T-helper 17 cell (primary cell): Measurements from ENCODE around the gene CCL5. TPM values are rescaled to one million over a fixed set of nuclear protein-coding genes. Genes with fewer than 3 reads are reported as not detected.

Experiments used
- ATAC-seq: fragments of 150-1000 bp; cut with Tn5 transposase; 2 replicates; pipeline ENCODE4 v1.10.0; 2021; ENCODE audit warnings: mild to moderate bottlenecking, moderate library complexity
- DNase-seq, 3 donors: peaks; one replicate each; pipeline versions ENCODE4 v3.0.0 to v3.0.0-alpha.2; 2020 to 2021
- H3K9me3 ChIP-seq: one replicate; pipeline ENCODE4 v1.7.0; 2013; ENCODE audit warnings: low read length, mild to moderate bottlenecking; ENCODE audit not compliant: control insufficient read depth, poor library complexity, severe bottlenecking
- H3K27ac Mint-ChIP-seq: one replicate; pipeline ENCODE4 v1.8.0; 2022; ENCODE audit warnings: mild to moderate bottlenecking, moderate library complexity, mixed read lengths
- H3K27me3 Mint-ChIP-seq: one replicate; pipeline ENCODE4 v1.8.0; 2022; ENCODE audit warnings: mixed read lengths
- H3K36me3 Mint-ChIP-seq: one replicate; pipeline ENCODE4 v1.8.0; 2022; ENCODE audit warnings: low read depth, mixed read lengths
- H3K4me1 Mint-ChIP-seq: one replicate; pipeline ENCODE4 v1.8.0; 2022; ENCODE audit warnings: mild to moderate bottlenecking, mixed read lengths
- H3K4me3 Mint-ChIP-seq: one replicate; pipeline ENCODE4 v1.8.0; 2022; ENCODE audit warnings: mild to moderate bottlenecking, moderate library complexity, mixed read lengths
- total RNA-seq, 4 donors: library from RNA in 2 of 4; stranded (reverse) in 2 of 4; gene quantifications; one replicate each; pipeline ENCODE4 v1.2.3 and lab custom pipeline; 2022 to 2026

CCL5 gene
- total RNA-seq, 2 donors from 2014 or later: 15.6 to 202 TPM

DNA sequence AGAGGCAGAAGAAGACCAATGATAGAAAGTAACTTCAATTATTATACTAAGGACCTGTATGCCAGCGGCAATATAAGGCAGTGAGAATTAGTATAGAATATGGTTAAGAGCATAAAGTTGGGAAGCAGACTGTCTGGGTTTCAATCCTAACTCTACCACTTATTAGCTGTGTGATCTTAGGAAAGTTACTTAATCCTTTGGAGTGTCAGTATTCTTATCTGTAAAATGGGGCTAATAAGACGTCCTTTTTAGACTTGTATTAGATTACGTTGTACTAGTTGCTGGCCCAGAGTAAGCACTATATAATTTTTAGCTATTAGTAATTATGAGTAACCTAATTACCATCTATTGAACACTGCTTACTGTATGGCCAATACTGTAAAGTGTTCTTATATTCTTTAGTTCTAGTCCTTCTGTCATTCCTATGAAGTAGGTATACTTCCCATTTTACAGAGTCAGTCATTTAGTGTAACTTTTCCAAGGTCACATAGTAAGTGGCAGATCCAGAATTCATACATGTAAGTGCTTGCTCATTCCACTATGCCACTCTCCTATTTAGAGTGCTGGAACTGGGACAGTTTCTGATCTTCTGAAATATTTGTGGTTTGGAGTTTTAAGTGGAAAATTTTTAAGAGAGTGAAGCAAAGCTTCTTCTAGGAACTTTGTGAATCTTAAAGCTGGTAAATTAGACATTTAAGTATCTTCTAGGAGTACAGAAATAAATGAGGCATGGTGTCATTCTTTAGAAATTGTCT, 33.9 kb downstream of the CCL5 start:
- ATAC-seq: no peak
- peaks cover 29% of the 10 kb centered on the region for H3K36me3 Mint-ChIP-seq
- DNase-seq: no peak
- no peak overlapping the region for H3K27ac Mint-ChIP-seq
- no peaks in the 10 kb centered on the region for H3K9me3 ChIP-seq
- no peaks in the 10 kb centered on the region for H3K27me3 Mint-ChIP-seq
- no peak overlapping the region for H3K4me3 Mint-ChIP-seq
- H3K4me1 Mint-ChIP-seq: peaks cover 22% of the 10 kb centered on the region

DNA sequence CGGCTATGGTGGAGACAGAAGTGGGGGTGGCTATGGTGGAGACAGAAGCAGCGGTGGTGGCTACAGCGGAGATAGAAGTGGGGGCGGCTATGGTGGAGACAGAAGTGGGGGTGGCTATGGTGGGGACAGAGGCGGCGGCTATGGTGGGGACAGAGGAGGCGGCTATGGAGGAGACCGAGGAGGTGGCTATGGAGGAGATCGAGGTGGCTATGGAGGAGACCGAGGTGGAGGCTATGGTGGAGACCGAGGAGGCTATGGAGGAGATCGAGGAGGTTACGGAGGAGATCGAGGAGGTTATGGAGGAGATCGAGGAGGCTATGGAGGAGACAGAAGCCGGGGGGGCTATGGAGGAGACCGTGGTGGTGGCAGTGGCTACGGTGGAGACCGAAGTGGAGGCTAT, 35.6 kb downstream of the CCL5 start:
- DNase-seq: no peak
- Mint-ChIP-seq H3K4me1 (peaks cover 16% of the 10 kb centered on the region), H3K27ac (no peak overlapping the region), H3K27me3 (no peaks in the 10 kb centered on the region), H3K4me3 (no peak overlapping the region), H3K36me3 (peaks cover 21% of the 10 kb centered on the region)
- no peaks in the 10 kb centered on the region for H3K9me3 ChIP-seq
- ATAC-seq: no peak

DNA sequence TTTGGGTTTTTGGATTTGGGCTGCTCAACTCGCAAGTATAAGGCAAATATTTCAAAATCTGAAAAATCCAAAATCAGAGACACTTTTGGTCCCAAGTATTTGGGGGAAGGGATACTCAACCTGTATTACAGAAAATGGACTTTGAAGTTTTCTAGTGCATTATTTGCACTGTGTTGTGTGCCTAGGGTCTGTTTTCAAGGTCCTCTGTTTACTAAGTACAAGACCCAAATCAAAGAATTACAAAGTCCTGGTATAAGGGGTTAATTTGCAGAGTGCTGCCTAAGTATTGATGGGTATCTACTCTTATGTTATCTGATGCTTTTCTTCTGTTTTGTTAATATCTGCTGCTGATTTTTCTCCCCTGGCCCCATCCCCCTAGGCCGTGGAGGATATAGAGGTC, 36.5 kb downstream of the CCL5 start:
- Mint-ChIP-seq H3K4me3 (no peak overlapping the region), H3K27ac (no peak overlapping the region), H3K36me3 (peaks cover 21% of the 10 kb centered on the region), H3K27me3 (no peaks in the 10 kb centered on the region), H3K4me1 (peaks cover 15% of the 10 kb centered on the region)
- ATAC-seq: no peak
- DNase-seq: no peak
- no peaks in the 10 kb centered on the region for H3K9me3 ChIP-seq

DNA sequence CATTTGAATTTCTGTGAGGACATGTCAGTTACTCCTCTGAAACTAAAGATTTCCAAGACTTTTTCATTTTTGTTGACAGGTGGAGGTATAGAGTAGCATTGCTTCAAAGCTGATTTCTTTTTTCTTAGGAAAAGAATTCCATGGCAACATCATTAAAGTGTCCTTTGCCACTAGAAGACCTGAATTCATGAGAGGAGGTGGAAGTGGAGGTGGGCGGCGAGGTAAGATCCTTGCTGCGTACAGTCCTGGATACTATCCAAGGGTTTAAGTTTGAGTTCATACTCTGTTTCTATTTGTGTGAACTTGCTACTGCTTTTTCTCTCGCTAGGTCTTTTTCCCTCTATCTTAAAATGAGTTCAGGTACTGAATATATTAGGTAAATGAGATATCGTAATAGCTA, 37.9 kb downstream of the CCL5 start:
- Mint-ChIP-seq H3K27me3 (no peaks in the 10 kb centered on the region), H3K4me3 (no peak overlapping the region), H3K36me3 (peaks cover 13% of the 10 kb centered on the region), H3K27ac (no peak overlapping the region), H3K4me1 (peaks cover 7% of the 10 kb centered on the region)
- DNase-seq: no peak
- no peak for ATAC-seq
- no peaks in the 10 kb centered on the region for H3K9me3 ChIP-seq

DNA sequence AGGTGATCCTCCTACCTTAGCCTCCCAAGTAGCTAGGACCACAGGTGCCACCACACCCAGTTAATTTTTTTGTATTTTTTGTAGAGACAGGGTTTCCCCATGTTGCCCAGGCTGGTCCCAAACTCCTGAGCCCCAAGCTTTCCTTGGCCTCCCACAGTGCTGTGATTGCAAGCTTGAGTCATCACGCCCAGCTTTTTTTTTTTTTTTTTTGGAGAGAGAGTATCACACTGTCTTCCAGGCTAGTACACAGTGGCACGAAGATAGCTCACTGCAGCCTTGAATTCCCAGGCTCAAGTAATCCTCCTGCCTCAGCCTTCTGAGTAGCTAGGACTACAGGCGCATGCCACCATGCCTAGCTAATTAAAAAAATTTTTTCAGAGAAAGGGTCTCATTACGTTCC, 38.7 kb downstream of the CCL5 start:
- H3K9me3 ChIP-seq: no peaks in the 10 kb centered on the region
- Mint-ChIP-seq H3K36me3 (peaks cover 13% of the 10 kb centered on the region), H3K27ac (peak overlapping the region; percentile 43), H3K4me1 (peaks cover 7% of the 10 kb centered on the region), H3K4me3 (no peak overlapping the region), H3K27me3 (no peaks in the 10 kb centered on the region)
- no peak for ATAC-seq
- DNase-seq: no peak

DNA sequence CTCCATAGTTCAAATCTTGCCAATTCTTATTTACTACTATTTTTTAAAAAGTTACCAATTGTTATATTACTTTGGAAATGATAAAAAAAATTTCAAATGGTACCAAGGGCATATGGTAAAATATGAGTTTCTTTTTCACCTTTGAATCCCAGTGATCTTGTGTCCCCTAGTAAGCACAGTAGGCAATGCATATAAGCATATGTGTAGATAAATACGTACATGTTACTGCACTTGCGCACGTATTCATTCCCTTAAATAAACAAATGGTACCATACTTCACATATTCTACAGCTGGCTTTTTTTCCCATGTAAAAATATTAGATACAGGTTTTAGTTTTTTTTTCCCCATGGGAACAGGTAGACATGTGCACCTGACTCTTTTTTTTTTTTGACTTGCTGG, 39.1 kb downstream of the CCL5 start:
- peaks cover 7% of the 10 kb centered on the region for H3K4me1 Mint-ChIP-seq
- no peak for ATAC-seq
- no peak for DNase-seq
- H3K36me3 Mint-ChIP-seq: peaks cover 13% of the 10 kb centered on the region
- H3K27ac Mint-ChIP-seq: peak overlapping the region; percentile 43
- H3K4me3 Mint-ChIP-seq: no peak overlapping the region
- no peaks in the 10 kb centered on the region for H3K9me3 ChIP-seq
- H3K27me3 Mint-ChIP-seq: no peaks in the 10 kb centered on the region

DNA sequence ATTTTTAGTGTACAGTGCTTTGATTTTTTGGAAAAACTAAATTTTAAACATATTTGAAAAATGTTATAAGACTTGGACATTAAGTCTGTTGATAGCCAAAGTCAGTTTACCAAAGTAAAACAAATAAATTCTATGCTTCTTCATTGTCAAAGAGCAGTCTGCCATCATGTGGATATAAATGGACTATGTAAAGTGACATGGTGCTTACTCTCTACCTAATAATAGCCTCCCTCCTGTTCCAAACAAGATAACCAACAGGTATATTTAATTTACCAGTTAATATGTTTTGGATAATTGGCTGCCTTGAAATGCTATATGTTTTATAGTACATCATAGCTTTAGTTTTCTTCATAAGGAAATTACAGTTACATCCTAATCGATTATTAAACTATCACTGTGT, 55.0 kb downstream of the CCL5 start:
- no peaks in the 10 kb centered on the region for H3K9me3 ChIP-seq
- Mint-ChIP-seq H3K36me3 (peaks cover 2% of the 10 kb centered on the region), H3K4me1 (peaks cover 10% of the 10 kb centered on the region), H3K27ac (no peak overlapping the region), H3K4me3 (no peak overlapping the region), H3K27me3 (no peaks in the 10 kb centered on the region)
- ATAC-seq (no peak), DNase-seq (no peak)

Other genes with a start within 250 kb of the CCL5 start
- gene RASL10B, start 148.7 kb downstream of the CCL5 start, total RNA-seq: under 1 TPM; 0.10 to 0.50 TPM
- not detected for gene GAS2L2, start 127.1 kb downstream of the CCL5 start, total RNA-seq
- gene C17orf50, start 119.5 kb downstream of the CCL5 start, total RNA-seq: not detected
- under 1 TPM in 1 of 2 donors, not detected in 1; 0.44 TPM for gene MMP28, start 84.7 kb downstream of the CCL5 start, total RNA-seq
- gene TAF15, start 70.9 kb downstream of the CCL5 start, total RNA-seq: 100 to 1,000 TPM; 153 to 165 TPM
- under 1 TPM in 1 of 2 donors, not detected in 1; 0.50 TPM for gene HEATR9, start 11.5 kb downstream of the CCL5 start, total RNA-seq
- not detected for gene RDM1, start 50.4 kb upstream of the CCL5 start, total RNA-seq
- gene LYZL6, start 63.4 kb upstream of the CCL5 start, total RNA-seq: not detected
- gene CCL16, start 101.1 kb upstream of the CCL5 start, total RNA-seq: not detected
- gene CCL14, start 106.4 kb upstream of the CCL5 start, total RNA-seq: not detected
- not detected for gene CCL15, start 121.2 kb upstream of the CCL5 start, total RNA-seq
- gene CCL23, start 137.6 kb upstream of the CCL5 start, total RNA-seq: not detected
- gene CCL18, start 183.9 kb upstream of the CCL5 start, total RNA-seq: not detected
- 1 to 10 TPM; 5.8 to 8.8 TPM for gene CCL3, start 209.8 kb upstream of the CCL5 start, total RNA-seq
- 1 to 10 TPM; 2.2 to 2.4 TPM for gene CCL4, start 223.5 kb upstream of the CCL5 start, total RNA-seq